OCI-LY7 (cell line): ENCODE measurements around the gene ARL15. TPM values are rescaled to one million over a fixed set of nuclear protein-coding genes. Genes with fewer than 3 reads are reported as not detected.

Experiments
- BruUV-seq: library from RNA; stranded (reverse); fragments of 400-500 nt; replicated peaks from 2 replicates; lab custom pipeline; 2021; lab: Mats Ljungman, UMichigan
- CTCF ChIA-PET: fragments of 300-600 bp; sonication (Branson Sonifier 250); formaldehyde crosslinking; loops from one replicate; lab custom pipeline; 2022; ENCODE audit warnings: antibody characterized with exemption; ENCODE audit not compliant: unreplicated experiment; lab: Charles Lee
- POLR2A ChIA-PET: fragments of 300-600 bp; sonication (Branson Sonifier 250); formaldehyde crosslinking; loops from one replicate; lab custom pipeline; 2022; ENCODE audit warnings: antibody characterized with exemption; lab: Charles Lee
- DNase-seq: peaks from one replicate; pipeline ENCODE4 v3.0.0-alpha.2; 2015; ENCODE audit warnings: low spot score
- H2AFZ ChIP-seq: fragments of 200-600 bp; sonication (generic), shearing (Covaris generic); 2 replicates; pipeline ENCODE4 v1.6.1; 2014; ENCODE audit warnings: mild to moderate bottlenecking, antibody characterized with exemption, low read length, moderate library complexity
- H3K27ac ChIP-seq: fragments of 200-600 bp; sonication (generic); 2 replicates; pipeline ENCODE4 v1.5.1; 2014; ENCODE audit warnings: mixed run types, low read depth, mild to moderate bottlenecking, moderate library complexity, low read length, inconsistent platforms; ENCODE audit not compliant: poor library complexity, severe bottlenecking
- H3K36me3 ChIP-seq: fragments of 200-600 bp; sonication (generic); 2 replicates; pipeline ENCODE4 v1.6.1; 2014; ENCODE audit warnings: mild to moderate bottlenecking, antibody characterized with exemption, low read length, moderate library complexity, mixed read lengths; ENCODE audit not compliant: insufficient read depth
- H3K4me1 ChIP-seq: fragments of 200-600 bp; sonication (generic); 2 replicates; pipeline ENCODE4 v1.5.1; 2014; ENCODE audit warnings: mild to moderate bottlenecking, low read length; ENCODE audit not compliant: insufficient read depth, poor library complexity, severe bottlenecking
- H3K4me2 ChIP-seq: fragments of 200-600 bp; sonication (generic); 2 replicates; pipeline ENCODE4 v1.6.1; 2014; ENCODE audit warnings: mild to moderate bottlenecking, low read length
- H3K4me3 ChIP-seq: fragments of 200-600 bp; sonication (generic); 2 replicates; pipeline ENCODE4 v1.5.1; 2014; ENCODE audit warnings: mild to moderate bottlenecking, low read depth, low read length; ENCODE audit not compliant: poor library complexity, severe bottlenecking
- H3K79me2 ChIP-seq: fragments of 200-600 bp; sonication (generic); 2 replicates; pipeline ENCODE4 v1.6.1; 2016; ENCODE audit warnings: low read depth, mild to moderate bottlenecking, low read length, moderate library complexity, mixed read lengths; ENCODE audit not compliant: insufficient read depth
- H3K9me2 ChIP-seq: fragments of 200-600 bp; sonication (generic); 2 replicates; pipeline ENCODE4 v1.6.1; 2016; ENCODE audit warnings: mild to moderate bottlenecking, low read length, mixed read lengths; ENCODE audit not compliant: insufficient read depth
- H3K9me3 ChIP-seq: fragments of 200-600 bp; sonication (generic); 2 replicates; pipeline ENCODE4 v1.6.1; 2014; ENCODE audit warnings: mild to moderate bottlenecking, mixed run types, low read length, mixed read lengths
- H4K20me1 ChIP-seq: fragments of 200-600 bp; sonication (generic); 2 replicates; pipeline ENCODE4 v1.6.1; 2014; ENCODE audit warnings: mild to moderate bottlenecking, antibody characterized with exemption, low read length, moderate library complexity, mixed read lengths; ENCODE audit not compliant: insufficient read depth
- CTCF ChIP-seq: fragments of 200-600 bp; sonication (generic); conservative IDR thresholded peaks from 2 replicates; pipeline ENCODE4 v1.5.1; 2014; ENCODE audit warnings: mild to moderate bottlenecking, antibody characterized with exemption, low read length, moderate library complexity, mixed read lengths
- EZH2phosphoT487 ChIP-seq: fragments of 200-600 bp; sonication (generic); IDR thresholded peaks from 2 replicates; pipeline ENCODE4 v1.6.1; 2018; ENCODE audit warnings: low read depth, borderline replicate concordance, mild to moderate bottlenecking, mixed run types, antibody characterized with exemption, low read length, moderate library complexity, mixed read lengths
- intact Hi-C: fragments of 100-400 bp; cut with micrococcal nuclease; formaldehyde crosslinking; loops from one replicate; pipeline ENCODE4 v1.10.0; 2022; ENCODE audit not compliant: unreplicated experiment
- total RNA-seq, 2 experiments: library from RNA; depleted of rRNA in 1 of 2; stranded (reverse); fragments of >200 nt in 1 of 2; shearing (Covaris generic) in 1 of 2; gene quantifications; 2 replicates each; pipeline ENCODE4 v1.2.3, GENCODE V29; 2014 to 2022

ARL15 gene
- total RNA-seq, 2 experiments from 2014 or later: 18.8 to 24.4 TPM

DNA sequence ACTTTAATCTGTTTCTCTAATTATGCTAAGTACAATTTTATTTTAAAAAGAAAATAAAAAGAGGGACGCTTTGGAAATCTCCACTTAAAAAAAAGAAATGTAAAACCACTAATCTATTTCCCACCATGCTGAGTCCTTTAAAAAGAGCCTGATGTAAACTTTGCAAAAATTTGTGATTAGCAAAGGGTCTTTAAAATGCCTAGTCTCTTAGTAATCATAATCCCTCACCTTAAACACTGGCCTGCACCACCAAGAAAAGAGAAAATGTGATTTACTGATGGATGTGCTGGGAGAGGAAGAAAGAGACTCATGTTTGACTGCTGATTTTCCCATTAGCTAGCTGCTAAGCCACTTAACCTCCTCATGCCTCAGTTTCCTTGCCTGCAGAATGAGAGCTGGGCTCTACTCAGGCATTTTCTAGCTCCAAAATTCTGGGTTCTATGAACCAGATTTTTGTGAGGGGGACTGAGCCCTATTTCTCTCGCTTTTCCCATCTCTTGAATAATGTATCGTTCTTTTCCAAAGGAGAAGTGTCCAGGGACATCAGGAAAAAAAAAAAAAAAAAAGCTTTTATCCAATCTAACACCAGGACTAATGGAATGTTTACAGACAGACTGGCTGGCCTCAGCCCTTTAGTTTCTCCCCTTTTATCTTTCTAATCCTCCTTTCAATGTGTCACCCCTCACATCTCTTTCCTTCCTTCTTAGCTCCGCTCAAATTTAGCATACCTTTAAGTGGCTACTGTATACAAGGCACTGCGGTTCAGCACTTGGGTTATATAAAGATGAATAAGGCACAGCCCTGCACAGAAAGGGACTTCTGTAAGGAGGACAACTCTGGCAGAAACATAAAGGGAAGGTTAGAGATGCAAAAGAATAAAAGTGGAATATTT, 312.4 kb downstream of the ARL15 start:
- TF ChIP-seq CTCF (no peak), EZH2phosphoT487 (no peak)
- Histone ChIP-seq H4K20me1 (no peaks in the 10 kb centered on the region; the same call in 1 of the 2 replicates), H3K9me2 (no peaks in the 10 kb centered on the region), H2AFZ (no peak overlapping the region), H3K36me3 (no peaks in the 10 kb centered on the region), H3K4me2 (no peak overlapping the region), H3K27ac (no peak overlapping the region), H3K9me3 (no peaks in the 10 kb centered on the region), H3K4me1 (no peaks in the 10 kb centered on the region), H3K79me2 (no peaks in the 10 kb centered on the region), H3K4me3 (no peak overlapping the region)
- ChIA-PET POLR2A (interaction anchor here (0.5 to 1.1 kb wide), 3 partner anchors 19 to 613 kb away, joined by 3 to 5 read pairs (median 3); no protein-coding TSS in a partner anchor), CTCF (interaction anchor here (0.5 to 0.6 kb wide), 2 partner anchors 87 to 105 kb away, joined by 3 to 5 read pairs; no protein-coding TSS in a partner anchor)
- no peak for DNase-seq
- intact Hi-C loops: no loop called here
- no TSS peak for BruUV-seq

DNA sequence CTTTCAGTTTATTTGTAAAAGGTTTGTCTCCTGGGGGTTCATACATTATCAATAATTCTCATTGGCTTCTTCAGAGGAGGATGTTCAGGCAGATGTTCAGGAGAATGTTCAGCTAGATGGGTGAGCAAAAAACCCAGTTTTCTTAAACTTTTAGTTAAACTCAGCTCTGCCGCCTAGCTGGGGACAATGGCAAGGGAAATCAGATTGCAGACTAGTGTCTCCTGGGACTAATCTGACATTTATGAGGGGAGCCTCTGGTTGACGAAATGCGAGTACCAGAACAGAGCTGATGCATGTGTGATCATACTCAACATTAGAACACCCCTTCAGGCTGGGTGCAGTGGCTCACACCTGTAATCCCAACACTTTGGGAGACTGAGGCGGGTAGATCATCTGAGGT, 314.4 kb downstream of the ARL15 start:
- H3K79me2 ChIP-seq: no peaks in the 10 kb centered on the region
- BruUV-seq: no TSS peak
- ChIA-PET POLR2A (no interaction called here), CTCF (no interaction called here)
- H3K27ac ChIP-seq: no peak overlapping the region
- no peaks in the 10 kb centered on the region for H3K36me3 ChIP-seq
- TF ChIP-seq CTCF (no peak), EZH2phosphoT487 (no peak)
- H3K9me3 ChIP-seq: no peaks in the 10 kb centered on the region
- H2AFZ ChIP-seq: no peak overlapping the region
- no peak overlapping the region for H3K4me3 ChIP-seq
- intact Hi-C loops: no loop called here
- no peak for DNase-seq
- no peaks in the 10 kb centered on the region for H3K9me2 ChIP-seq
- no peaks in the 10 kb centered on the region; the same call in 1 of the 2 replicates for H4K20me1 ChIP-seq
- H3K4me1 ChIP-seq: no peaks in the 10 kb centered on the region
- no peak overlapping the region for H3K4me2 ChIP-seq

DNA sequence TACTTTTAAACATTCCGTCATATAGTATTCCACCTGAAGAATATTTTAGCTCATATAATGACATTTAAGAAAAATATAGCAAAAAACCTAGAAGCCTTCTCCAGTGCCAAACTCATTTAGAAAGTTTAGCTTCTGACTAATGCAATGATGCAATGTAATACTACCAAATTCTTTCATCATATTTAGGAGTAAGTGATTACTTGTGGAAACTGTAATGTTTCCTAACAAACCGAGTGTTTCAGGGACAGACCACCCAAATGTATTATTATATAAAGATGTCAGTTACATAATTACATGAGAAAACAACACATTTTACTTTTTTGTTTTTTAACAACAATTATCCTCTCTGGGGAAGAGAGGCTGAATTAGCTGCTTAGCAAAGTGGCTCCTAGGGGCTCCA, 316.2 kb downstream of the ARL15 start:
- Histone ChIP-seq H3K4me3 (no peak overlapping the region), H3K79me2 (no peaks in the 10 kb centered on the region), H3K4me1 (no peaks in the 10 kb centered on the region), H4K20me1 (no peaks in the 10 kb centered on the region; the same call in 1 of the 2 replicates), H2AFZ (no peak overlapping the region), H3K4me2 (no peak overlapping the region), H3K9me3 (no peaks in the 10 kb centered on the region), H3K36me3 (no peaks in the 10 kb centered on the region), H3K9me2 (no peaks in the 10 kb centered on the region), H3K27ac (no peak overlapping the region)
- BruUV-seq: no TSS peak
- CTCF ChIA-PET: no interaction called here
- TF ChIP-seq CTCF (no peak), EZH2phosphoT487 (no peak)
- intact Hi-C loops: no loop called here
- POLR2A ChIA-PET: no interaction called here
- no peak for DNase-seq
